Measurements from ENCODE around the gene SPAG8. TPM values are rescaled to one million over a fixed set of nuclear protein-coding genes. Genes with fewer than 3 reads are reported as not detected.

The SPAG8 gene
- total and polyA plus RNA-seq, 9 of the 15 experiments (the other 6 are each of a cell fraction or from before 2014, with no cell fraction given), result 0.03 to 0.47 (median 0.21) TPM

- POLR2A ChIA-PET, result interaction anchor here (0.9 kb wide), 1 partner anchor 10 kb away, joined by 3 read pairs; no protein-coding TSS in a partner anchor
- no peak overlapping the region for H3K4me3 ChIP-seq
- CTCF ChIA-PET (ENCODE audit: low intra/inter-chr PET ratio), result no interaction called here
- H3K4me1 ChIP-seq (replicated peaks in 1 of 2; ENCODE audit: control insufficient read depth in 2 of 2, insufficient read depth in 2 of 2, low read length in 2 of 2), result no peaks in the 10 kb centered on the region
- H3K4me2 ChIP-seq (ENCODE audit: insufficient read depth, low read length), result no peak overlapping the region
- DNase-seq (ENCODE audit: extremely low read depth in 1 of 4, low spot score in 3 of 4) (no peak), FAIRE-seq (no peak), ATAC-seq (no peak)
- BruUV-seq (replicated peaks), result no TSS peak
- intact Hi-C loops (cut with micrococcal nuclease), result no loop called here
- no peaks in the 10 kb centered on the region for H3K9me1 ChIP-seq (ENCODE audit: control insufficient read depth, insufficient read depth, low read length)
- no peaks in the 10 kb centered on the region for H3K9me3 ChIP-seq (replicated peaks; ENCODE audit: control insufficient read depth, insufficient read depth, low read depth, low read length)
- no peaks in the 10 kb centered on the region for H3K36me3 ChIP-seq (ENCODE audit: control insufficient read depth, insufficient read depth, low read length)
- H3K27ac ChIP-seq (ENCODE audit: extremely low read depth, low read depth, low read length), result no peak overlapping the region
- WGBS (ENCODE audit: insufficient coverage, low coverage, missing lambda C conversion rate), result 3% methylated on average over 3 of the region's 3 CpGs
- H3K79me2 ChIP-seq (ENCODE audit: control insufficient read depth, insufficient read depth, low read length), result no peaks in the 10 kb centered on the region
- no peak overlapping the region for H3K9ac ChIP-seq (ENCODE audit: insufficient read depth in 1 of 2, low read depth in 2 of 2, low read length in 2 of 2)
- TF ChIP-seq MXI1 (IDR thresholded peaks at IDR 0.05; ENCODE audit: low read depth, low read length) (no peak), KLF1 (tag; IDR thresholded peaks at IDR 0.05) (no peak), CREM (IDR thresholded peaks at IDR 0.05; ENCODE audit: low read depth) (no peak), ZNF3 (CRISPR knock-in tag; IDR thresholded peaks at IDR 0.05) (no peak), HNRNPK (IDR thresholded peaks at IDR 0.05; ENCODE audit: low read depth, low read length, poor library complexity, severe bottlenecking) (no peak)
- H3K27me3 ChIP-seq (ENCODE audit: control insufficient read depth in 2 of 2, insufficient read depth in 2 of 2, low read length in 2 of 2), result peaks cover 12 to 69% of the 10 kb centered on the region in 2 experiments; a peak in 4 of 5 replicates
- no peaks in the 10 kb centered on the region for H4K20me1 ChIP-seq (replicated peaks; ENCODE audit: control insufficient read depth, insufficient read depth, low read length)
- H2AFZ ChIP-seq (ENCODE audit: low read depth, low read length), result no peak overlapping the region
- in situ Hi-C loops (cut with MboI), result no loop called here
These were observed 44.1 kb upstream of the SPAG8 start for GRCh38 chr9:35856206-35856605.

GRCh38 chr9:35854091-35854762 lies 42.2 kb upstream of the SPAG8 start:
- intact Hi-C loops (cut with micrococcal nuclease) (no loop called here), in situ Hi-C loops (cut with MboI) (no loop called here)
- TF ChIP-seq NR2C2 (CRISPR knock-in tag; IDR thresholded peaks at IDR 0.05) (no peak), NR2C2 (tag; IDR thresholded peaks at IDR 0.05) (no peak), SIX5 (IDR thresholded peaks at IDR 0.05; ENCODE audit: borderline replicate concordance in 1 of 2, insufficient read depth in 1 of 2, low read depth in 1 of 2, low read length in 2 of 2) (no peak), GABPA (tag; conservative IDR thresholded peaks at IDR 0.05; ENCODE audit: low read depth) (no peak)
- Histone ChIP-seq H4K20me1 (replicated peaks; ENCODE audit: control insufficient read depth, insufficient read depth, low read length) (no peaks in the 10 kb centered on the region), H3K27me3 (ENCODE audit: control insufficient read depth in 2 of 2, insufficient read depth in 2 of 2, low read length in 2 of 2) (peaks cover 12 to 49% of the 10 kb centered on the region in 2 experiments; a peak in 4 of 5 replicates), H3K9me3 (replicated peaks; ENCODE audit: control insufficient read depth, insufficient read depth, low read depth, low read length) (no peaks in the 10 kb centered on the region), H3K27ac (ENCODE audit: extremely low read depth, low read depth, low read length) (no peak overlapping the region), H3K36me3 (ENCODE audit: control insufficient read depth, insufficient read depth, low read length) (no peaks in the 10 kb centered on the region), H3K4me3 (no peak overlapping the region), H3K4me1 (replicated peaks in 1 of 2; ENCODE audit: control insufficient read depth in 2 of 2, insufficient read depth in 2 of 2, low read length in 2 of 2) (no peaks in the 10 kb centered on the region), H3K4me2 (ENCODE audit: insufficient read depth, low read length) (no peak overlapping the region), H3K9me1 (ENCODE audit: control insufficient read depth, insufficient read depth, low read length) (no peaks in the 10 kb centered on the region), H2AFZ (ENCODE audit: low read depth, low read length) (no peak overlapping the region), H3K9ac (ENCODE audit: insufficient read depth in 1 of 2, low read depth in 2 of 2, low read length in 2 of 2) (no peak overlapping the region), H3K79me2 (ENCODE audit: control insufficient read depth, insufficient read depth, low read length) (no peaks in the 10 kb centered on the region)
- ATAC-seq (no peak), FAIRE-seq (no peak), DNase-seq (ENCODE audit: extremely low read depth in 1 of 4, low spot score in 3 of 4) (no peak)
- CTCF ChIA-PET (ENCODE audit: low intra/inter-chr PET ratio), result no interaction called here
- 0% methylated on average over 7 of the region's 7 CpGs for WGBS (ENCODE audit: insufficient coverage, low coverage, missing lambda C conversion rate)
- BruUV-seq (replicated peaks), result no TSS peak
- POLR2A ChIA-PET, result no interaction called here

Measured in K562 (cell line).